A673 (cell line): Measurements from ENCODE around the gene LMAN1L.

Experiments
- EZH2 ChIP-seq: fragments of 200-600 bp; sonication (generic); IDR thresholded peaks from 2 replicates; pipeline ENCODE4 v1.6.1; 2017; ENCODE audit warnings: borderline replicate concordance, low read depth, mild to moderate bottlenecking, mixed read lengths, antibody characterized with exemption, low read length; ENCODE audit not compliant: poor library complexity, severe bottlenecking
- TF ChIP-seq, protein P1 (sequence below): fragments of 300-800, 200-600 bp; sonication (generic); conservative IDR thresholded peaks from 2 replicates; pipeline ENCODE4 v1.5.1; 2017; ENCODE audit warnings: low read depth, mild to moderate bottlenecking, antibody characterized with exemption, low read length, moderate library complexity, mixed read lengths

DNA sequence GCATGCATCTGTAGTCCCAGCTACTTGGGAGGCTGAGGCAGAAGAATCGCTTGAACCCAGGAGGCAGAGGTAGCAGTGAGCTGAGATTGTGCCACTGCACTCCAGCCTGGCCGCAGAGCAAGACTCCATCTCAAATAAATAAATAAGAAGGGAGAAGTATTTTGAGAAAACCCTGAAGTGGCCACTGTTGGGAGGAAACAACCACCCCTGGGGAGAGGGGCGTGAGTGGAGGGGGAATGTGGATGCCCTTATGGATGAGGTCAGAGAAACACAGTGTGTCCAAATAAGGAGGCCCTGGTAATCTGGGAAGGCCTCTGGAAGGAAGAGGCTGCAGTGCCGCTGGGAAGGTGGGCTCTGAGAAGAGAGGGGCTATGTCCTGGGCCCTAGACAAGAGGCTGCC is 9.6 kb downstream of the LMAN1L start:
- TF ChIP-seq EZH2: no peak
- TF ChIP-seq, protein P1, sequence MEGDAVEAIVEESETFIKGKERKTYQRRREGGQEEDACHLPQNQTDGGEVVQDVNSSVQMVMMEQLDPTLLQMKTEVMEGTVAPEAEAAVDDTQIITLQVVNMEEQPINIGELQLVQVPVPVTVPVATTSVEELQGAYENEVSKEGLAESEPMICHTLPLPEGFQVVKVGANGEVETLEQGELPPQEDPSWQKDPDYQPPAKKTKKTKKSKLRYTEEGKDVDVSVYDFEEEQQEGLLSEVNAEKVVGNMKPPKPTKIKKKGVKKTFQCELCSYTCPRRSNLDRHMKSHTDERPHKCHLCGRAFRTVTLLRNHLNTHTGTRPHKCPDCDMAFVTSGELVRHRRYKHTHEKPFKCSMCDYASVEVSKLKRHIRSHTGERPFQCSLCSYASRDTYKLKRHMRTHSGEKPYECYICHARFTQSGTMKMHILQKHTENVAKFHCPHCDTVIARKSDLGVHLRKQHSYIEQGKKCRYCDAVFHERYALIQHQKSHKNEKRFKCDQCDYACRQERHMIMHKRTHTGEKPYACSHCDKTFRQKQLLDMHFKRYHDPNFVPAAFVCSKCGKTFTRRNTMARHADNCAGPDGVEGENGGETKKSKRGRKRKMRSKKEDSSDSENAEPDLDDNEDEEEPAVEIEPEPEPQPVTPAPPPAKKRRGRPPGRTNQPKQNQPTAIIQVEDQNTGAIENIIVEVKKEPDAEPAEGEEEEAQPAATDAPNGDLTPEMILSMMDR: no peak
